NCI-H526 (cell line): ENCODE results near the gene GH1.
"Not testable (repeated sequence)": the region's sequence is repeated elsewhere in the genome, so short reads cannot be mapped to it uniquely, and the experiment has no call there.

Source experiments
- DNase-seq, 2 experiments: peaks; one replicate each; lab custom pipeline; 2025; lab: John Stamatoyannopoulos, UW

Gene GH1

GRCh38 chr17:63926164-63926563, 7.5 kb upstream of the GH1 start:
- no peak for DNase-seq

- DNase-seq = no peak
Measured at GRCh38 chr17:63925615-63926014, 7.0 kb upstream of the GH1 start.

GRCh38 chr17:63922402-63922801, 3.8 kb upstream of the GH1 start:
- not testable (repeated sequence) for DNase-seq

- DNase-seq = not testable (repeated sequence)
Measured at GRCh38 chr17:63920779-63921178, 2.1 kb upstream of the GH1 start.

- DNase-seq = not testable (repeated sequence)
Measured at GRCh38 chr17:63920050-63920449, 1.4 kb upstream of the GH1 start.

- peak in 1 of 2 experiments; percentile 71 for DNase-seq
Measured at GRCh38 chr17:63919311-63919723, 678 bp upstream of the GH1 start.

- DNase-seq = peak in 1 of 2 experiments; percentile 14
Measured at GRCh38 chr17:63918305-63918704, 334 bp downstream of the GH1 start.

- DNase-seq = no peak
Measured at GRCh38 chr17:63917646-63918045, 993 bp downstream of the GH1 start.

- DNase-seq = not testable (repeated sequence)
Measured at GRCh38 chr17:63917206-63917605, 1.4 kb downstream of the GH1 start.

GRCh38 chr17:63916566-63917185, 2.0 kb downstream of the GH1 start:
- no peak for DNase-seq

GRCh38 chr17:63915753-63916152, 2.9 kb downstream of the GH1 start:
- not testable (repeated sequence) for DNase-seq

- no peak for DNase-seq
Measured at GRCh38 chr17:63914471-63914870, 4.2 kb downstream of the GH1 start.

- peak in 1 of 2 experiments; percentile 60 for DNase-seq
Measured at GRCh38 chr17:63911657-63912100, 7.0 kb downstream of the GH1 start.

GRCh38 chr17:63911041-63911635, 7.5 kb downstream of the GH1 start, which contains the start of gene CSHL1:
CSHL1 (minus strand) TSS chr17:63911258; CDS start chr17:63911196, 62 bp downstream.
- no peak for DNase-seq

- DNase-seq = no peak
Measured at GRCh38 chr17:63910096-63910495, 8.5 kb downstream of the GH1 start.

GRCh38 chr17:63909586-63909985, 9.1 kb downstream of the GH1 start:
- DNase-seq = not testable (repeated sequence)

- DNase-seq = peak in 1 of 2 experiments; percentile 35
Measured at GRCh38 chr17:63907161-63907778, 11.4 kb downstream of the GH1 start.

- DNase-seq = not testable (repeated sequence)
Measured at GRCh38 chr17:63904796-63905195, 13.8 kb downstream of the GH1 start.

- DNase-seq = peak in 1 of 2 experiments; percentile 33
Measured at GRCh38 chr17:63903787-63904201, 14.8 kb downstream of the GH1 start.

- DNase-seq = not testable (repeated sequence)
Measured at GRCh38 chr17:63901971-63902370, 16.7 kb downstream of the GH1 start.

- DNase-seq = not testable (repeated sequence)
Measured at GRCh38 chr17:63898899-63899798, 19.5 kb downstream of the GH1 start.
